GM21529 (cell line): ENCODE measurements around the gene PRAMEF6.
"Not testable (repeated sequence)": the region's sequence is repeated elsewhere in the genome, so short reads cannot be mapped to it uniquely, and the experiment has no call there.

Experiments
- ATAC-seq: cut with Tn5 transposase; IDR thresholded peaks from one replicate; pipeline ENCODE4 v1.9.1; 2021; ENCODE audit not compliant: unreplicated experiment

The PRAMEF6 gene

DNA sequence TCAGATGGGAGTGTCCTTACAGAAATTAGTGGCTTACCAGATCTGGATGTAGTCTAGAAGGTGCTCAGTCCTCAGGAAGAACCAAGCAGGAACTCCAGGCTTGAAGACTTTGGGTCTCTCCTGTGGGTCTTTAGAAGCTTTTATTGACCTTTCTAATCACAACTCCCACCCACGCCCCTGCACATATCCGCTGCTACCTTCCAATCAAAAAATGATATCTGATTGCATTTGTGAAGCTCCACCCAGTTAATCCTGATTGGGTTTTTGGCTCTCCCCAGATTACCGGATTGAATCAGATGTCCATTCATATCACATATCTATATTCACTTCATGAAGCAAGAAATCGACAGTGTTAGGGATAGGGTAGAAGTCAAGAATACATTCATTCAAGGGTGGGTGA, at the start of gene PRAMEF6:
PRAMEF6 (minus strand) TSS at position 101 of the 400 bp plus-strand sequence. CDS start 5,062 bp downstream, outside the sequence.
- ATAC-seq, result not testable (repeated sequence)

DNA sequence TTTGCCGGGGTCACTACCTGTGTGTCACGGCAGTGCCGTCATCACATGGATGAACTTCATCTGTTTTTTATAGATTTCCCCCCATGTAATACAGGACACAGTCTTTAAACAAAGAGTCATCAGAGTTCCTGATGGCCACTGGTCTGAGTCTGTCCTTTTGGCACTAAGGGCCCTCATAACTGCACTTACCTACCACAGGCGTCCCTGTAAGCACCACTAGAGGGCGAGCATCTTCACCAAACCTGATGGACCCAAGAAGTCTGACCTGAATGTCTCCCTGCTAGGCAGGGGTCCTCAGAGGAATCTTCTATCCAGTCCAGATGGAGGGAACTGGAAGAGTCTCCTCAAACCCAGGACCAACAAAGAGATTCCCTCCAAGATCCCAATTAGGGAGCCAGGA, 23.0 kb downstream of the PRAMEF6 start:
- not testable (repeated sequence) for ATAC-seq

DNA sequence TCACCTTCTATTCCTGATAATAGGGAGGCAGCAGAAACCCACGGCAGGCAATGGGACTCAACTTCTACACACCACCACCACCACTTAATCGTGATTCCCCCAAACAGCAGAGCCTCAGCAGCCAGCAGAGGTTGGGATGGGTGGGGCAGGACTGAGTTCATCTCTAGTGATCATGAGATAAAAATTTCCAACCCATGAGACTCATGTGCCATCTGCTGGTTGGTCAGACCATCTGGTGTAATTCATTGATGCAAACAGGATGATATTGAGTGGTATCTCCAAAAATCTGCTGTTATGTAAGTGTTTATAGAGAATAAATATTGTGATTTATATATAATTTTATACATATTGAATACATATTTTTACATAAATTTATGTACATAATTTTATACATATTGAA, 25.6 kb downstream of the PRAMEF6 start:
- ATAC-seq, result not testable (repeated sequence)

DNA sequence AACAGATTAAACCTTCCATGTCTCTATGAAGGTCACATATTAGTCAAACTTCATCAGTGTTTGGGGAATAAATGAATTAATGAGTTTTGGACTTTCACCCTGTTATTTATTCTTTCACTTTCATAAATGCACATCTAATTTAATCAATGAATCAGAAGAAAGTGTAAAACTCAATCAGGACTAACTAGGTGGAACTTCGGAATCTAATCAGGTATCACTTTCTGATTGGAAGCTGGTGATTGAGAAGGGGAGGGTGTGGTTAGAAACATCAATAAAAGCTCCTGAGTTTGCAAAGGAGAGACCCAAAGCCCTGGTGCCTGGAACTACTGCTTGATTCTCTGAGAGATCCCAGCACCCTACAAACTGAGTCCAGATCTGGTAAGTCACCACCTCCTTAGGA, 31.1 kb downstream of the PRAMEF6 start, which contains the start of gene PRAMEF7:
PRAMEF7 (plus strand) TSS at position 301 of the 400 bp plus-strand sequence. CDS start 1,083 bp downstream, outside the sequence.
- ATAC-seq, result not testable (repeated sequence)

DNA sequence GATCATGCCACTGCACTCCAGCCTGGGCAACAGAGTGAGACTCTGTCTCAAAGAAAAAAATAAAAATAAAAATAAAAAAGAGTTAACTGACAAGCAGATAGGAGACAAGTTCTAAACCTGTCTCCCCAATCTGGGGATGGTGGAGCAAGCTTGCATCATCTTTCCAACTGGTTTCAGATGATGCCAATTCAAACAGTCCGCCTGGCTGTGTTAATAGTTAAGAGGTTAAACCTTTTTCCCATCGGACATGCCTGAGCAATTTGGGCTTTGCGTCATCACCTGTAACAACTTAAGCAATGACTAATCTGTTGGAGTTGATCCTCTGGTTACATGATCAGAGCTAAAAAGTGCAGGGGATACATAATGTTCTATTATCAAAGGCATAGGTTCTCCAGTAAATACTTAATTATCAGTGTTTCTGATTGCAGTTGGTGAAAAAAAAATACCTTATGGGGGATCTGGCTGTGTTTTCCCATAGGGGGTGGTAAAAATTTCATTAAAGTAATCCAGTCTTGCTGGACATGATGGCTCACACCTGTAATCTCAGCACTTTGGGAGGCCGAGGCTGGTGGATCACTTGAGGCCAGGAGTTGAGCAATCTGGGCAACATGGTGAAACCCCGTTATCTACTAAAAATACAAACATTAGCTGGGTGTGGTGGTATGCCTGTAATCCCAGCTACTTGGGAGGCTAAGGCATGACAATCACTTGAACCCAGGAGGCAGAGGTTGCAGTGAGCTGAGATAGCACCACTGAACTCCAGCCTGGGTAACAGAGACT, 43.4 kb downstream of the PRAMEF6 start:
- not testable (repeated sequence) for ATAC-seq

DNA sequence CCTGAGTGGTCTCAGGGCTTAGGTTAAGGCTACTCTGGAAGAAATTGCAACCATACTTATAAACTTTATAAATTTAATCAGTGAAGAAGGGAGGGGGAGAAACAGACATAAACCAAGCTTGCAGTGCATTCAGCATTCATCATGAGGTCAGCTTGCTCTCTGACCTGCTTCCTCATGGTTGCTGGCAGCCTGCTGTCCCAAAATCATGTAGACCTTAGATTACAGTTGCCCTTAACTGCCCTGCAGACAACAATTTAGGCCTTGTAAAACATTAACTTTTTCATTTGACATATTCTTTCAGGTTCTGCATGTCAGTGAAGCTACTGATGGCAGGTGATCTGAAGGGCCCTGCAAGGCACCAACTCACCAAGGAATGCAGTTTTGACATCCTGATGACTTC, 48.2 kb downstream of the PRAMEF6 start:
- ATAC-seq, result not testable (repeated sequence)

DNA sequence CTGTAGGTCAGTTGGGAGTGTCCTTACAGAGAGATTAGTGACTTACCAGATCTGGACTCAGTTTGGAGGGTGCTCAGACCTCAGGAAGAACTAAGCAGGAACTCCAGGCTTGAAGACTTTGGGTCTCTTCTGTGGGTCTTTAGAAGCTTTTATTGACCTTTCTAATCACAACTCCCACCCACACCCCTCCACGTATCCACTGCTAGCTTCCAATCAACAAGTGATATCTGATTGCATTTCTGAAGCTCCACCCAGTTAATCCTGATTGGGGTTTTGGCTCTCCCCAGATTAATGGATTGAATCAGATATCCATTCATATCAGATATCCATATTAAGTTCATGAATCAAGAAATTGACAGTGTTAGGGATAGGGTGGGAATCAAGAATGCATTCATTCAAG, 49.2 kb downstream of the PRAMEF6 start, which contains the start of gene PRAMEF10:
PRAMEF10 (minus strand) TSS at position 101 of the 400 bp plus-strand sequence. CDS start 2,423 bp downstream, outside the sequence.
- not testable (repeated sequence) for ATAC-seq
